NCI-H2029 treated with DMSO at 0.1 percent for 48 hours (cell line): ENCODE data around the gene MAD1L1.

Source experiments
- DNase-seq: peaks from one replicate; lab custom pipeline; 2025; lab: John Stamatoyannopoulos, UW

MAD1L1 gene

GRCh38 chr7:1794888-1795542 lies 437.7 kb downstream of the MAD1L1 start:
- DNase-seq = no peak

DNA sequence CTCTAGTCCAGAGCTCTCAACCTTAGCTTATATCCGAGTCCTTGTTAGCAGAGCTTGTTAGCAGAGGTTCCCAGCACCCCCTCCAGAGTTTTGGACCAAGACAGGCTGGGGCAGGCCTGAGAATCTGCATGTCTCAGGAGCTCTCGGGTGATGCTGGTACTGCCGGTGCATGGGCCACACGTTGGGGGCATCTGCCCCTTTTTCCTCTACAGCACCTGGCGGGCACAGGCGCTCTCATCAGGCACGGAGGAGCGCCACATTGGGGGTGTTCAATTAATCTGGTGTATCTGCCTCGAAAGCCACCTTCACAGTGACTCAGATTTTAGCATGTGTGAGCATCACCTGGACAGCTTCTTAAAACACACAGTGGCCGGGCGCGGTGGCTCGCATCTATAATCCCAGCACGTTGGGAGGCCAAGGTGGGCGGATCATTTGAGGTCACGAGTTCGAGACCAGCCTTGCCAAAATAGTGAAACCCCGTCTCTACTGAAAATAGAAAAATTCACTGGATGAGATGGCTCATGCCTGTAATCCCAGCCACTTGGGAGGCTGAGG lies 445.0 kb downstream of the MAD1L1 start:
- DNase-seq = no peak

- DNase-seq = no peak
Measured at GRCh38 chr7:1787241-1787640, 445.5 kb downstream of the MAD1L1 start.

- DNase-seq = no peak
Measured at GRCh38 chr7:1785839-1786238, 446.9 kb downstream of the MAD1L1 start.

- no peak for DNase-seq
Measured at GRCh38 chr7:1781369-1781768, 451.4 kb downstream of the MAD1L1 start.

DNA sequence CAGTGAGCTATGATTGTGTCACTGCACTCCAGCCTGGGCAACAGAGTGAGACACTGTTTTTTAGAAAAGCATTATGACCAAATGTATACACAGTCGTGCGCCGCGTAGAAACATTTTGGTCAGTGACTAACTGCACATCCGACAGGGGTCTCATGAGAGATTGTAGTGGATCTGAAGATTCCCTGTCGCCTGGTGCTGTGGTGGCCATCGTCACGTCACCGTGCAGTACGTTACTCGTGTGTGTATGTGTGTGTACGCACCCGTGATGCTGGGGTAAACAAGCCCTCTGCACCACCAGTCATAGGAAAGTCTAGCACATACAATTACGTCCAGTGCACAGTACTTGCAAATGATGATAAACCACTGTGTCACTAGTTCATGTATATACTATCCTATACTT lies 453.3 kb downstream of the MAD1L1 start:
- DNase-seq = no peak

- no peak for DNase-seq
Measured at GRCh38 chr7:1777122-1777521, 455.6 kb downstream of the MAD1L1 start.

GRCh38 chr7:1775389-1775788 lies 457.4 kb downstream of the MAD1L1 start:
- no peak for DNase-seq

- DNase-seq = no peak
Measured at GRCh38 chr7:1770331-1770730, 462.4 kb downstream of the MAD1L1 start.

- DNase-seq = no peak
Measured at GRCh38 chr7:1769286-1770200, 463.2 kb downstream of the MAD1L1 start.

DNA sequence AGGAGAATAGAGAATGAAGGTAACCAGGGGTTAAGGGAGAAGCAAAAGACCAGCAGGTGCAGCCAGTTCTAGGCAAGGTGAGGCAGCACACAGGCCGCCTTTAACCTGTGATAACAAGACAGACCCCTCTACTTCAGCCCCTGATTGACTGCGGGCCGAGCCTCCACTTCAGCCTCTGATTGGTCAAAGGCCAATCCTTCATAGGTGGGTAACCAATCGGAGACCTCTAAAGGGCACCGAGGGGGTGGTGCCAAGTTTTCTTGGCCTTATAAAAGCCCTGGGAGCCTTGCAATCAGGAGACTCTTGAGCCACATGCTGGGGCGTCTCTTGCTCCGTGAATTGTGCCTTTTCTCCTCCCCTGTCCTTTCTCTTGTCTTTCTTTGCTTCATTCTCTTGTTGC lies 463.9 kb downstream of the MAD1L1 start:
- no peak for DNase-seq

DNA sequence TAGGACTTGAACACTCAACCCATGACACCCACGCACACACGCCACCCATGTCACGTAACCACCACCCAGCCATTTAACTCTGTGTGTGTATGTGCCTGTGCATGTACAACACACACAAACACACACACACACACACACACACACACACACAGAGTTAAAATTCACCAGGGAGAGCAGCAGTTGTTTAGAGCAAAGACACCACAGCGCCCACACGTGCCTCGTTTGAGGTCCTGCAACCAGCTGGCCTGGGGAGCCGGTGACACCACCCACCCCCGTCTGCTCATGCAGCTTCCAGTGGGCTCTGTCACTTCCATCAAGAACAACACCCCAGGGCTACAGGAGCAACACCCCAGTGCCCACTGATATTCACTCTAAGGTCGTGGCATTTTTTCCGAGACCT lies 465.2 kb downstream of the MAD1L1 start:
- DNase-seq = no peak
